Activated CD8-positive, alpha-beta T cell treated with anti-CD3 and anti-CD28 coated beads for 36 hours (primary cell): ENCODE data around the gene TMEM109. TPM values are rescaled to one million over a fixed set of nuclear protein-coding genes. Genes with fewer than 3 reads are reported as not detected.

Source experiments
- ATAC-seq: fragments of 200-7000 bp; cut with Tn5 transposase; one replicate; pipeline ENCODE4 v1.10.0; 2021; ENCODE audit warnings: mild to moderate bottlenecking, moderate library complexity
- CTCF ChIA-PET: fragments of 350-600 bp; sonication (Branson Sonifier 250); formaldehyde crosslinking; loops from one replicate; lab custom pipeline; 2021; ENCODE audit warnings: antibody characterized with exemption; lab: Charles Lee
- POLR2A ChIA-PET: fragments of 350-600 bp; sonication (Branson Sonifier 250); formaldehyde crosslinking; loops from one replicate; lab custom pipeline; 2021; ENCODE audit warnings: antibody characterized with exemption; lab: Charles Lee
- DNase-seq: peaks from one replicate; pipeline ENCODE4 v3.0.0-alpha.2; 2020
- H3K27ac Mint-ChIP-seq: one replicate; pipeline ENCODE4 v1.8.0; 2021; ENCODE audit warnings: mild to moderate bottlenecking, mixed read lengths
- H3K27me3 Mint-ChIP-seq: one replicate; pipeline ENCODE4 v1.8.0; 2021; ENCODE audit warnings: mixed read lengths
- H3K36me3 Mint-ChIP-seq: one replicate; pipeline ENCODE4 v1.8.0; 2021; ENCODE audit warnings: low read depth, mixed read lengths
- H3K4me1 Mint-ChIP-seq: one replicate; pipeline ENCODE4 v1.8.0; 2021; ENCODE audit warnings: low read depth, mixed read lengths
- H3K4me3 Mint-ChIP-seq: one replicate; pipeline ENCODE4 v1.8.0; 2021; ENCODE audit warnings: mild to moderate bottlenecking, moderate library complexity, mixed read lengths
- H3K9me3 Mint-ChIP-seq: one replicate; pipeline ENCODE4 v1.8.0; 2021; ENCODE audit warnings: mixed read lengths
- CTCF ChIP-seq: fragments of 200-600 bp; IDR thresholded peaks from one replicate; pipeline ENCODE4 v1.8.0; 2022; ENCODE audit warnings: antibody characterized with exemption, mild to moderate bottlenecking
- intact Hi-C: fragments of 100-400 bp; cut with micrococcal nuclease; formaldehyde crosslinking; loops from one replicate; pipeline ENCODE4 v1.10.0; 2022
- total RNA-seq, 2 experiments: library from RNA; stranded (reverse); gene quantifications; one replicate each; pipeline ENCODE4 v1.2.3, GENCODE V29; 2021

TMEM109 gene
- total RNA-seq, 2 experiments from 2014 or later, result 93.2 to 101 TPM

DNA sequence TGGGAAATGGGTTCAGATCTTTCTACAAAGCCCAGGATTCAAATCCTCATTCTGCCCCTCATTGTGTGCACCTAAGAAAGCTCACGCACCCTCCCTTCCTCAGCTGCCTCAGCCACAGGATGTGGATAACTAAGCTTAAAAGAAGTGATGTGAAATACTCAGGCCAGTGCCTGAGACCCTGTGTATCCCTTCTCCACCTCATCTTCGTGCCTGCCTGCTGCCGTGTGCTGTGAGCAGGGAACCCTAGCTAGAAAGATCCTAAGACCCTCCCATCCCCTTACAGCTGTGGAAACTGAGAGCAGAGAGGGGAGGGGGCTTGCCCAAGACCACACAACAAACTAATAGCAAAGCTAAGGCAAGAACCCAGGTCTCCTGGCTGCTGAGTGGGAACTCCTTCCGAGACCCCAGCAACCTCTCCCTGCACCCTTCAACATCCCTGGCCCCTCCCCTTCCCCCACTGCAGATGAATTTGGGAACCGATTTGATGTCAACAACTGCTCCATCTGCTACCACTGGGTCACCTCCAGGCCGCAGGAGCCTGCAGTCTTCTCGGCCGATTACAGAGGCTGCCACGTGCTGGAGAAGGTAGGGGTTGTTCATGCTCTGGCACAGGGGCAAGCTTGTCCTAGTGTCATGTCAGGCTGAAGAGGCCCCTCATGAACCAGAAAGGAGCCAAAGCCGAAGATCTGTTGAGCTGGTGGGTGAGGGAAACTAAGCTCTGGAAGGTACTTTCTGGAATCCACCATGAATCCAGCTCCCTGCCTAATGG is 45.1 kb upstream of the TMEM109 start:
- Mint-ChIP-seq H3K27ac (no peak overlapping the region), H3K4me3 (no peak overlapping the region), H3K36me3 (no peaks in the 10 kb centered on the region), H3K27me3 (no peaks in the 10 kb centered on the region), H3K9me3 (no peaks in the 10 kb centered on the region), H3K4me1 (peaks cover 31% of the 10 kb centered on the region)
- ATAC-seq (no peak), DNase-seq (no peak)
- POLR2A ChIA-PET, result interaction anchor here (0.7 to 1.1 kb wide), 2 partner anchors 8 to 18 kb away, joined by 3 read pairs; no protein-coding TSS in a partner anchor
- intact Hi-C loops, result no loop called here
- CTCF ChIA-PET, result interaction anchor here (1.0 to 7.1 kb wide), 2 partner anchors 38 to 71 kb away, joined by 3 to 37 read pairs; no protein-coding TSS in a partner anchor
- no peak for TF ChIP-seq CTCF

DNA sequence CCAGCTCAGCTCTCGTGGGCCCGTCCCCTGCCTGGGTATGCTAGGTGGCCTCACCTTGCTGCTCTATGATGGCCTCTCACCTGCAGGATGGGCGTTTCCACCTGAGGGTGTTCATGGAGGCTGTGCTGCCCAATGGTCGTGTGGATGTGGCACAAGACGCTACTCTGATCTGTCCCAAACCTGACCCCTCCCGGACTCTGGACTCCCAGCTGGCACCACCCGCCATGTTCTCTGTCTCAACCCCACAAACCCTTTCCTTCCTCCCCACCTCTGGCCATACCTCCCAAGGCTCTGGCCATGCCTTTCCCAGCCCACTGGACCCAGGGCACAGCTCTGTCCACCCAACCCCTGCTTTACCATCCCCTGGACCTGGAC is 44.5 kb upstream of the TMEM109 start:
- no peak overlapping the region for H3K4me3 Mint-ChIP-seq
- no peak for DNase-seq
- peaks cover 33% of the 10 kb centered on the region for H3K4me1 Mint-ChIP-seq
- H3K27ac Mint-ChIP-seq, result no peak overlapping the region
- no peak for TF ChIP-seq CTCF
- intact Hi-C loops, result no loop called here
- no peaks in the 10 kb centered on the region for H3K27me3 Mint-ChIP-seq
- no peaks in the 10 kb centered on the region for H3K36me3 Mint-ChIP-seq
- no peaks in the 10 kb centered on the region for H3K9me3 Mint-ChIP-seq
- POLR2A ChIA-PET, result interaction anchor here (0.7 kb wide), 1 partner anchor 18 kb away, joined by 3 read pairs; no protein-coding TSS in a partner anchor
- CTCF ChIA-PET, result interaction anchor here (7.1 kb wide), 1 partner anchor 38 kb away, joined by 37 read pairs; no protein-coding TSS in a partner anchor
- no peak for ATAC-seq

DNA sequence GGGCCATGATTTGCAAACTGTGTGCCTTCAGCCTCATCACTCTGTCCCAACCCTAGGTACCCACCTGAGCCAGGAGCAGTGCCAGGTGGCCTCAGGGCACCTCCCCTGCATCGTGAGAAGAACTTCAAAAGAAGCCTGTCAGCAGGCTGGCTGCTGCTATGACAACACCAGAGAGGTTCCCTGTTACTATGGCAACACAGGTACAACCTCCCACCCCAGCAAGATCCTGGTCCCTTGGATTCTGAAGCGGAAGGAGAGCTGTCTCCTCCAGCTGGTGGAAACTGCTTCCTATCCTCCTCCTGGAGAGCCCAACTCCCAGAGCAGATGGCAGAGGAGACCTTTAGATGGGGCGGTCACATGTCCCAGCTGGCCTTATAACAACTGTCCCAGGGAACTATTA is 43.7 kb upstream of the TMEM109 start:
- no peak overlapping the region for H3K27ac Mint-ChIP-seq
- ATAC-seq (no peak), DNase-seq (no peak)
- intact Hi-C loops, result no loop called here
- peaks cover 33% of the 10 kb centered on the region for H3K4me1 Mint-ChIP-seq
- no peak overlapping the region for H3K4me3 Mint-ChIP-seq
- no peaks in the 10 kb centered on the region for H3K27me3 Mint-ChIP-seq
- H3K36me3 Mint-ChIP-seq, result no peaks in the 10 kb centered on the region
- POLR2A ChIA-PET, result interaction anchor here (0.7 to 0.8 kb wide), 2 partner anchors 35 to 445 kb away, joined by 3 to 6 read pairs; no protein-coding TSS in a partner anchor
- CTCF ChIA-PET, result interaction anchor here (0.9 to 7.1 kb wide), 3 partner anchors 29 to 39 kb away, joined by 3 to 37 read pairs (median 3); partner anchors contain the start of gene PRPF19
- H3K9me3 Mint-ChIP-seq, result no peaks in the 10 kb centered on the region
- no peak for TF ChIP-seq CTCF

DNA sequence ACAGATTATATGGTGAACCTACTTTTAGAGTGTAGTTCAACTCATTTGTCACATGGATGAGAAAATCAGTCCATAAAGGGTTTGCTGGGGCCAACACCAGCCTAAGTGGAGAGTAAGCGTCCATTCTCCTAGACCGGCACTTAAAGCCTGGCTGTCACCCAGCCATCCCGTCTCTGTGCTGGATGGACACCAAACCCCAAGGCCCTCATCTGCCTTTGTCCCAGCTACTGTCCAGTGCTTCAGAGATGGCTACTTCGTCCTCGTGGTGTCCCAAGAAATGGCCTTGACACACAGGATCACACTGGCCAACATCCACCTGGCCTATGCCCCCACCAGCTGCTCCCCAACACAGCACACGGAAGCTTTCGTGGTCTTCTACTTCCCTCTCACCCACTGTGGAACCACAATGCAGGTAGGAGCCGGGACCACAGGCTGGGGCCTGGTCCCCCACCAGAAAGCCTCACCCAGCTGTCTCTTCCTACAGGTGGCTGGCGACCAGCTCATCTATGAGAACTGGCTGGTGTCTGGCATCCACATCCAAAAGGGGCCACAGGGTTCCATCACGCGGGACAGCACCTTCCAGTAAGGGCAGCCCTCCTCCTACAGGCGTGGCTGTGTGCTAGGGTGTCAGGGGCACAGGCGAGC is 43.1 kb upstream of the TMEM109 start:
- intact Hi-C loops, result no loop called here
- Mint-ChIP-seq H3K4me3 (no peak overlapping the region), H3K27me3 (no peaks in the 10 kb centered on the region), H3K36me3 (no peaks in the 10 kb centered on the region), H3K9me3 (no peaks in the 10 kb centered on the region), H3K4me1 (peaks cover 33% of the 10 kb centered on the region), H3K27ac (no peak overlapping the region)
- POLR2A ChIA-PET, result interaction anchor here (0.7 to 1.5 kb wide), 5 partner anchors 10 to 445 kb away, joined by 3 to 6 read pairs (median 4); no protein-coding TSS in a partner anchor
- ATAC-seq (peak; percentile 31), DNase-seq (peak; percentile 28)
- CTCF ChIA-PET, result interaction anchor here (0.7 to 7.1 kb wide), 5 partner anchors 10 to 95 kb away, joined by 3 to 37 read pairs (median 3); partner anchors contain the start of gene PRPF19
- TF ChIP-seq CTCF, result no peak
